Measurements from ENCODE around the gene TBC1D10B. TPM values are rescaled to one million over a fixed set of nuclear protein-coding genes. Genes with fewer than 3 reads are reported as not detected.

TBC1D10B gene
- total and polyA plus RNA-seq, 2 of the 8 experiments (the other 6 are each of a cell fraction or from before 2014, with no cell fraction given), result 15.4 to 28.6 TPM

- Histone ChIP-seq H3K79me1 (ENCODE audit: low read depth, low read length) (no peaks in the 10 kb centered on the region), H4K20me1 (replicated peaks in 1 of 2; ENCODE audit: control insufficient read depth in 1 of 2, insufficient read depth in 2 of 2, low read length in 2 of 2) (no peaks in the 10 kb centered on the region), H3K4ac (replicated peaks; ENCODE audit: insufficient read length, low read depth, low read length) (no peak overlapping the region), H4K5ac (ENCODE audit: insufficient read length, low read depth, low read length) (no peak overlapping the region), H2BK12ac (ENCODE audit: low read depth, low read length) (no peak overlapping the region), H3K79me2 (ENCODE audit: control insufficient read depth in 1 of 2, insufficient read depth in 2 of 2, low read length in 2 of 2) (no peaks in the 10 kb centered on the region), H3K14ac (ENCODE audit: insufficient read length) (no peak overlapping the region), H2AFZ (ENCODE audit: low read length) (no peak overlapping the region), H3K23ac (ENCODE audit: insufficient read length) (no peak overlapping the region), H3K9ac (replicated peaks in 1 of 4; ENCODE audit: extremely low read depth in 1 of 4, low read depth in 3 of 4, low read length in 3 of 4) (no peak overlapping the region), H3K4me3 (ENCODE audit: extremely low read depth in 1 of 4, insufficient read depth in 2 of 4, low read depth in 3 of 4, low read length in 4 of 4) (no peak overlapping the region), H2BK5ac (ENCODE audit: low read depth, low read length) (no peak overlapping the region), H3K18ac (ENCODE audit: extremely low read depth, low read length) (no peak overlapping the region), H2BK20ac (ENCODE audit: low read length) (no peak overlapping the region), H3K27ac (ENCODE audit: low read depth, low read length) (no peak overlapping the region), H3K56ac (replicated peaks; ENCODE audit: insufficient read length, low read depth, low read length) (no peak overlapping the region), H3K23me2 (ENCODE audit: low read depth, low read length) (no peaks in the 10 kb centered on the region), H2BK15ac (ENCODE audit: low read length) (no peak overlapping the region), H2AK5ac (ENCODE audit: low read depth, low read length) (no peak overlapping the region), H3K9me3 (ENCODE audit: insufficient read depth in 2 of 2, low read depth in 1 of 2, low read length in 1 of 2) (no peaks in the 10 kb centered on the region), H3K27me3 (replicated peaks in 1 of 4; ENCODE audit: control insufficient read depth in 3 of 4, extremely low read depth in 1 of 4, insufficient read depth in 3 of 4, low read length in 3 of 4) (no peaks in the 10 kb centered on the region), H3K36me3 (ENCODE audit: control insufficient read depth in 2 of 4, insufficient read depth in 4 of 4, low read length in 3 of 4) (no peaks in the 10 kb centered on the region), H4K8ac (ENCODE audit: extremely low read depth, insufficient read depth, low read length) (0 out of 2 replicates have a peak overlapping the region, but pooled peaks have one; percentile 5), H3K4me2 (ENCODE audit: insufficient read depth in 1 of 2, low read depth in 2 of 2, low read length in 2 of 2) (no peak overlapping the region), H2BK120ac (replicated peaks; ENCODE audit: low read depth, low read length) (no peak overlapping the region), H4K91ac (replicated peaks; ENCODE audit: insufficient read length, low read length) (no peak overlapping the region), H3K4me1 (replicated peaks in 1 of 4; ENCODE audit: control insufficient read depth in 3 of 4, insufficient read depth in 4 of 4, low read length in 3 of 4) (no peaks in the 10 kb centered on the region)
- ChIA-PET CTCF (ENCODE audit: partially characterized antibody) (interaction anchor here (1.4 kb wide), 1 partner anchor 10 kb away, joined by 3 read pairs; no protein-coding TSS in a partner anchor), POLR2A (ENCODE audit: partially characterized antibody) (interaction anchor here (1.1 to 1.4 kb wide), 3 partner anchors 10 to 17 kb away, joined by 3 to 4 read pairs (median 4); partner anchors contain the start of gene CD2BP2)
- TF ChIP-seq SP1 (IDR thresholded peaks at IDR 0.05; ENCODE audit: low read depth, low read length), result no peak
- no peak for TF ChIP-seq RNF2 (IDR thresholded peaks at IDR 0.05; ENCODE audit: borderline replicate concordance, low read depth, low read length, missing control alignments, poor library complexity, severe bottlenecking)
- no peak for TF ChIP-seq SP4 (IDR thresholded peaks at IDR 0.05; ENCODE audit: low read length)
- TF ChIP-seq HDAC6 (IDR thresholded peaks at IDR 0.05; ENCODE audit: low read depth, low read length), result no peak
- TF ChIP-seq JUND (IDR thresholded peaks at IDR 0.05; ENCODE audit: low read length), result no peak
- TF ChIP-seq CEBPB (IDR thresholded peaks at IDR 0.05; ENCODE audit: low read depth, low read length), result no peak
- no peak for TF ChIP-seq EZH2 (IDR thresholded peaks at IDR 0.05; ENCODE audit: low read depth, low read length, severe bottlenecking)
- DNase-seq (ENCODE audit: low read depth in 1 of 2, low spot score in 2 of 2), result no peak
- 93% methylated on average over 30 of the region's 32 CpGs; no CpG with 5 or more reads in 1 of the 2 experiments for WGBS, 2 experiments (ENCODE audit: extremely low coverage in 1 of 2, insufficient coverage in 1 of 2, insufficient read length in 1 of 2, insufficient replicate concordance in 2 of 2, low coverage in 1 of 2, low lambda C conversion rate in 2 of 2, missing lambda C conversion rate in 1 of 2)
- no peak for FAIRE-seq
These were observed 27.4 kb downstream of the TBC1D10B start for GRCh38 chr16:30342751-30343490.
